Pancreas (tissue), 10 donors: ENCODE measurements around the gene TRIM17. TPM values are rescaled to one million over a fixed set of nuclear protein-coding genes. Genes with fewer than 3 reads are reported as not detected.

ENCODE experiments used
- ATAC-seq, 4 donors: fragments of 200-7000 bp; cut with Tn5 transposase; one replicate each; pipeline versions ENCODE4 v1.8.0 to v1.9.1; 2020; ENCODE audit warnings: mild to moderate bottlenecking in 4 of 4, moderate library complexity in 4 of 4
- DNase-seq, 6 donors: peaks; one replicate each; pipeline ENCODE4 v3.0.0-alpha.2; 2020
- FAIRE-seq: peaks from 2 replicates; lab custom pipeline; 2012; peaks lifted over from hg19 to GRCh38; lab: Jason Lieb, UNC
- H3K27ac ChIP-seq, 4 donors: fragments of 200-600 bp; sonication (generic); 1 replicate in 3 of 4; 2 replicates in 1 of 4; pipeline versions ENCODE4 v1.5.0 to v1.8.0; 2020
- H3K27me3 ChIP-seq, 4 donors: fragments of 200-600 bp; one replicate each; pipeline ENCODE4 v1.8.0; 2021
- H3K36me3 ChIP-seq, 3 donors: fragments of 200-600 bp; sonication (generic) in 1 of 3; one replicate each; pipeline versions ENCODE4 v1.5.0 to v1.8.0; 2020 to 2021
- H3K4me1 ChIP-seq, 3 donors: fragments of 200-600 bp; one replicate each; pipeline ENCODE4 v1.8.0; 2021
- H3K4me3 ChIP-seq, 4 donors: fragments of 200-600 bp; sonication (generic) in 2 of 4; one replicate each; pipeline versions ENCODE4 v1.5.0 to v1.8.0; 2020 to 2021
- H3K9me3 ChIP-seq, 4 donors: fragments of 200-600 bp; one replicate each; pipeline ENCODE4 v1.8.0; 2021
- CTCF ChIP-seq, 4 donors: fragments of 200-600 bp; sonication (generic) in 3 of 4; IDR thresholded peaks; one replicate each; pipeline versions ENCODE4 v1.5.0 to v1.8.0; 2021; ENCODE audit warnings: antibody characterized with exemption in 4 of 4
- WGBS, 2 donors: extraction: QIAGEN DNeasy Blood & Tissue Kit; methylation state at CpG; one replicate each; pipeline ENCODE4 v1.1.7; 2013; 5-methylcytosine and 5-hydroxymethylcytosine counted together
- intact Hi-C, 3 donors: fragments of 100-400 bp; cut with DNase I; formaldehyde crosslinking; loops; one replicate each; pipeline versions ENCODE4 v1.11.1 to v1.14.2; 2022
- polyA plus RNA-seq, 2 donors: library from polyadenylated mRNA; stranded (reverse); fragments of 200-250 nt; gene quantifications; one replicate each; pipeline ENCODE4 v1.2.3, GENCODE V29; 2013
- total RNA-seq, 6 donors: library from RNA; stranded (reverse); fragmentation: NEBNext Ultra II Directional in 4 of 6; extraction: Animal tissue kit (Norgen Biotek cat#: 25700) in 4 of 6; gene quantifications; one replicate each; pipeline versions ENCODE4 v1.2.1 to v1.2.4, GENCODE V29; 2021 to 2023
- donor health status: healthy with polysubstance abuse.
- donor health status: DM: no; HTN: no; CAD: no; lungs with moderate emphysema.
- donor health status: DM: no; HTN: no; CAD: no.
- donor health status: control.
- donor health status: control.
- donor health status: Bipolar disorder and iron deficiency.
- donor health status: DM: yes; HTN: yes; CAD: no.
- donor health status: DM: no; HTN: no; CAD: no.
- donor health status: DM: no; HTN: no; CAD: no.
- donor health status: DM: yes; HTN: yes; CAD: no.

The TRIM17 gene
- total and polyA plus RNA-seq, 8 donors = 0.14 to 2.4 (median 0.38) TPM; not detected in 1

DNA sequence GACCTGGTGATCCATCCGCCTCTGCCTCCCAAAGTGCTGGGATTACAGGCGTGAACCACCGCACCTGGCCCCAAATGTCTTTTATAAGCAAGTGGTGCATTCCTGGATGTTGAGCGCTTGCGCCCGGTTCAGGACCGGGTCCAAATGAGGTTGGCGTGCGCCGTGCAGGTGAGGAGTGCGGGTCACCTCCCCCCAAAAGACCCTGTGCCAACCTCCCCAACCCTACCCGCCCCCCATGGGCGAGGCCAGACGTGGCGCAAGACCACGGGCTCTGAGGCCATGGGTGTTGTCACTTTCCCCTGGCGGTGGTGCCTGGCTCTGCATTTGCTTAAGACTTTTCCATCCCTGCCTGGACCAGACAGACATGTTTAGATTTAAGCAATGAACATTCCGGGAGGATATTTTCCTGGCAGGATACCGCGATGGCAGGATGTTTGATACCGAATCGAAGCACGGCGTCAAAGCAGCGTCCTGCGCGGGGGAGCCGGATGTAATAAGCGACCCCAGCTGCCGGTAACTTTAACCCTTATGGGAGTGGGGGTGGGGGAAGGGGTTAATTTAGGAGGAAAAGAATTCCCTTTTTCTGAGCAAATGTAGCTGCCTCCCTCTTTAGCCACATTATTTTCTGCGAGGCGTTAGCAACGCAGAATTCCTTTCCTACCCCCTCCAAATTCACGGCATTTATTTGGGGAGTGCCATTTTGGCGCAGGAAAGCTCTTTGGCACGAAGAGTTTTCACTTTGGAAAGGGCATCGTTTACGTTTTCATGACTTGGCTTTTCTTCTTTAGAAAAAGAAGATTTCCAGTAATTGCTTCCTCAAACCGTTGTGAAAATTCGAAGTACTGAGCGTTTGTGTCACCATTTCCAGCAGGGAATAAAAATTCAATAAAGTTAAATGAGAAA, 42.7 kb upstream of the TRIM17 start:
- no peak overlapping the region for H3K27ac ChIP-seq
- no peaks in the 10 kb centered on the region for H3K36me3 ChIP-seq
- intact Hi-C loops = no loop called here
- peak overlapping the region in 2 of 4 donors; percentile 35 to 44 for H3K4me3 ChIP-seq
- no peak for FAIRE-seq
- no peaks in the 10 kb centered on the region for H3K9me3 ChIP-seq
- peaks cover 0 to 9% (median 0%) of the 10 kb centered on the region in 3 donors for H3K4me1 ChIP-seq
- 9 to 11% methylated on average over 41 of the region's 41 CpGs for WGBS, 2 donors
- peak in 3 of 6 donors; percentile 44 to 48 (median 45) for DNase-seq
- ATAC-seq = peak in 3 of 4 donors; percentile 26 to 49 (median 42)
- peak in 3 of 4 donors; percentile 50 to 59 (median 52) for TF ChIP-seq CTCF (IDR thresholded peaks at IDR 0.05)
- peaks cover 0 to 26% (median 9%) of the 10 kb centered on the region in 4 donors for H3K27me3 ChIP-seq

DNA sequence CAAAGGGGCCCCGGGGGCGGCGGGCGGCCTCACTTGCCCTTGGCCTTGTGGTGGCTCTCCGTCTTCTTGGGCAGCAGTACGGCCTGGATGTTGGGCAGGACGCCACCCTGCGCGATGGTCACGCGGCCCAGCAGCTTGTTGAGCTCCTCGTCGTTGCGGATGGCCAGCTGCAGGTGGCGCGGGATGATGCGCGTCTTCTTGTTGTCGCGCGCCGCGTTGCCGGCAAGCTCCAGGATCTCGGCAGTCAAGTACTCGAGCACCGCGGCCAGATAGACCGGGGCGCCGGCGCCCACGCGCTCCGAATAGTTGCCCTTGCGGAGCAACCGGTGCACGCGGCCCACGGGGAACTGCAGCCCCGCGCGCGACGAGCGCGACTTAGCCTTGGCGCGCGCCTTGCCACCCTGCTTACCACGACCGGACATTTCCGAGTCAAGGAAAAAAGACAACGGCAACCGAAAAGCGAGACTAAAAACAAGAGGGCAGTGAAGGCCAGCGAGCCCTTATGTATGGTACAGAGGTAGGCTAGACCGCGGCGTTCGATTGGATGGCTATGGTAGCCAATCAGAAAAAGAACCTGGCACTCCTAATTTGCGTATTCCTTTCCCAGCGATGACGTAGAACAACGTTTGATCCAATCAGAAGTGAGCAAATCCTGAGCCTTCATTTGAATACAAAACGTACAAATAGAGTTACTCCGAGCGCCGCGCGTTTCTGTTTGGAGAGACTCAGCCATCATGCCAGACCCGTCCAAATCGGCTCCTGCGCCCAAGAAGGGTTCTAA, 40.9 kb upstream of the TRIM17 start:
- Histone ChIP-seq H3K36me3 (no peaks in the 10 kb centered on the region), H3K27ac (peak overlapping the region; percentile 39 to 88 (median 64)), H3K4me3 (peak overlapping the region; percentile 11 to 58 (median 40)), H3K9me3 (no peaks in the 10 kb centered on the region), H3K27me3 (peaks cover 0 to 21% (median 0%) of the 10 kb centered on the region in 4 donors), H3K4me1 (peaks cover 0 to 9% (median 0%) of the 10 kb centered on the region in 3 donors)
- intact Hi-C loops = no loop called here
- DNase-seq = peak; percentile 68 to 89 (median 81)
- TF ChIP-seq CTCF (IDR thresholded peaks at IDR 0.05) = no peak
- WGBS, 2 donors = 2 to 3% methylated on average over 74 of the region's 74 CpGs
- FAIRE-seq = no peak
- ATAC-seq = peak; percentile 92 to 96 (median 94)

- intact Hi-C loops = no loop called here
- no peaks in the 10 kb centered on the region for H3K9me3 ChIP-seq
- peak overlapping the region; percentile 39 to 88 (median 64) for H3K27ac ChIP-seq
- FAIRE-seq = no peak
- ATAC-seq = peak in 3 of 4 donors; percentile 2 to 8 (median 4)
- H3K4me3 ChIP-seq = peak overlapping the region; percentile 11 to 58 (median 40)
- no peak for DNase-seq
- no peaks in the 10 kb centered on the region for H3K36me3 ChIP-seq
- H3K4me1 ChIP-seq = peaks cover 0 to 9% (median 0%) of the 10 kb centered on the region in 3 donors
- H3K27me3 ChIP-seq = peaks cover 0 to 15% (median 0%) of the 10 kb centered on the region in 4 donors
- 25 to 30% methylated on average over 13 of the region's 13 CpGs for WGBS, 2 donors
- TF ChIP-seq CTCF (IDR thresholded peaks at IDR 0.05) = no peak
Measured at GRCh38 chr1:228457017-228457395, 40.3 kb upstream of the TRIM17 start.

GRCh38 chr1:228456252-228457016, 39.8 kb upstream of the TRIM17 start:
- TF ChIP-seq CTCF (IDR thresholded peaks at IDR 0.05) = no peak
- FAIRE-seq = no peak
- peak overlapping the region in 2 of 4 donors; percentile 35 to 44 for H3K4me3 ChIP-seq
- intact Hi-C loops = no loop called here
- peaks cover 0 to 9% (median 0%) of the 10 kb centered on the region in 3 donors for H3K4me1 ChIP-seq
- WGBS, 2 donors = 51 to 57% methylated on average over 6 of the region's 6 CpGs
- H3K27me3 ChIP-seq = peaks cover 0 to 15% (median 0%) of the 10 kb centered on the region in 4 donors
- no peaks in the 10 kb centered on the region for H3K36me3 ChIP-seq
- no peak for ATAC-seq
- DNase-seq = no peak
- H3K9me3 ChIP-seq = no peaks in the 10 kb centered on the region
- H3K27ac ChIP-seq = peak overlapping the region in 1 of 4 donors; percentile 88
